Fibroblast of pulmonary artery (primary cell): ENCODE results near the gene ZDHHC11.

ENCODE experiments used
- DNase-seq: peaks from one replicate; pipeline ENCODE4 v3.0.0-alpha.2; 2010; ENCODE audit warnings: low read depth
- H3K4me3 ChIP-seq: replicated peaks from 2 replicates; pipeline ENCODE4 v1.5.1; 2011; ENCODE audit warnings: low read depth, mild to moderate bottlenecking, control low read depth, low read length, moderate library complexity
- TF ChIP-seq, protein P1 (sequence below): IDR thresholded peaks from 2 replicates; pipeline ENCODE4 v1.5.1; 2011; ENCODE audit warnings: mild to moderate bottlenecking, control low read depth, low read length, inconsistent platforms; ENCODE audit errors: missing control alignments

ZDHHC11 gene

GRCh38 chr5:863244-863805 lies 12.5 kb upstream of the ZDHHC11 start:
- no peak for DNase-seq
- TF ChIP-seq, protein P1, sequence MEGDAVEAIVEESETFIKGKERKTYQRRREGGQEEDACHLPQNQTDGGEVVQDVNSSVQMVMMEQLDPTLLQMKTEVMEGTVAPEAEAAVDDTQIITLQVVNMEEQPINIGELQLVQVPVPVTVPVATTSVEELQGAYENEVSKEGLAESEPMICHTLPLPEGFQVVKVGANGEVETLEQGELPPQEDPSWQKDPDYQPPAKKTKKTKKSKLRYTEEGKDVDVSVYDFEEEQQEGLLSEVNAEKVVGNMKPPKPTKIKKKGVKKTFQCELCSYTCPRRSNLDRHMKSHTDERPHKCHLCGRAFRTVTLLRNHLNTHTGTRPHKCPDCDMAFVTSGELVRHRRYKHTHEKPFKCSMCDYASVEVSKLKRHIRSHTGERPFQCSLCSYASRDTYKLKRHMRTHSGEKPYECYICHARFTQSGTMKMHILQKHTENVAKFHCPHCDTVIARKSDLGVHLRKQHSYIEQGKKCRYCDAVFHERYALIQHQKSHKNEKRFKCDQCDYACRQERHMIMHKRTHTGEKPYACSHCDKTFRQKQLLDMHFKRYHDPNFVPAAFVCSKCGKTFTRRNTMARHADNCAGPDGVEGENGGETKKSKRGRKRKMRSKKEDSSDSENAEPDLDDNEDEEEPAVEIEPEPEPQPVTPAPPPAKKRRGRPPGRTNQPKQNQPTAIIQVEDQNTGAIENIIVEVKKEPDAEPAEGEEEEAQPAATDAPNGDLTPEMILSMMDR: no peak
- H3K4me3 ChIP-seq: no peak overlapping the region

- TF ChIP-seq, protein P1: no peak
- no peak for DNase-seq
- no peak overlapping the region for H3K4me3 ChIP-seq
Observed at GRCh38 chr5:862367-863243, 11.8 kb upstream of the ZDHHC11 start.

GRCh38 chr5:861442-862366 lies 10.9 kb upstream of the ZDHHC11 start:
- no peak for DNase-seq
- TF ChIP-seq, protein P1: no peak
- H3K4me3 ChIP-seq: no peak overlapping the region

GRCh38 chr5:860506-861150 lies 9.8 kb upstream of the ZDHHC11 start:
- H3K4me3 ChIP-seq: no peak overlapping the region
- no peak for DNase-seq
- TF ChIP-seq, protein P1: no peak

DNA sequence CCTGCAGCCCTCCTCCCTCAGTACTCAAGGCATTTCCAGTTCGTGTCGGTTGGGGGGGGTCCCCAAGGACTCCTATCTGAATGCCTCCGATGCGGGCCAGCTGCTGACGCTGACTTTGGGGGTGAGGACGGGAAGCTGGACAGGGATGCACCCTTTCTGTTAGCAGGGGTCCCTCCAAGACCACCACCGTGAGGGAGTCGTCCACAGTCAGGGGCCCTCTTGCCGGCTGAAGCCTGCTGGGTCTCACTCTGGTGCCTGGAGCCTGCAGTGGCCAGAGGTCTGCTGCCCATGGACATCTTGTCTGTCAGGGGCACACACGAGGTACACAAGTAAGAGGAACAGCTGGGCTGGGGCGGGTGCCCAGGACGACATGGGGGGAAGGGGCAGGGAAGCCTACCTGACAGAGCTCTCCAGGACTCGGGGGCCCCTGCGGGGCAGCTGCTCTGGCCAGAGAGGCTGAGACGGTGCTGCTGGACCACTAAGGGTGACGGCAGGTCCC lies 9.1 kb upstream of the ZDHHC11 start:
- no peak overlapping the region for H3K4me3 ChIP-seq
- TF ChIP-seq, protein P1: no peak
- no peak for DNase-seq

GRCh38 chr5:859391-859790 lies 8.6 kb upstream of the ZDHHC11 start:
- no peak overlapping the region for H3K4me3 ChIP-seq
- TF ChIP-seq, protein P1: no peak
- peak; percentile 27 for DNase-seq
